Measurements from ENCODE around the gene CBFA2T3.
"Not testable (repeated sequence)": the region's sequence is repeated elsewhere in the genome, so short reads cannot be mapped to it uniquely, and the experiment has no call there.

Gene CBFA2T3

DNA sequence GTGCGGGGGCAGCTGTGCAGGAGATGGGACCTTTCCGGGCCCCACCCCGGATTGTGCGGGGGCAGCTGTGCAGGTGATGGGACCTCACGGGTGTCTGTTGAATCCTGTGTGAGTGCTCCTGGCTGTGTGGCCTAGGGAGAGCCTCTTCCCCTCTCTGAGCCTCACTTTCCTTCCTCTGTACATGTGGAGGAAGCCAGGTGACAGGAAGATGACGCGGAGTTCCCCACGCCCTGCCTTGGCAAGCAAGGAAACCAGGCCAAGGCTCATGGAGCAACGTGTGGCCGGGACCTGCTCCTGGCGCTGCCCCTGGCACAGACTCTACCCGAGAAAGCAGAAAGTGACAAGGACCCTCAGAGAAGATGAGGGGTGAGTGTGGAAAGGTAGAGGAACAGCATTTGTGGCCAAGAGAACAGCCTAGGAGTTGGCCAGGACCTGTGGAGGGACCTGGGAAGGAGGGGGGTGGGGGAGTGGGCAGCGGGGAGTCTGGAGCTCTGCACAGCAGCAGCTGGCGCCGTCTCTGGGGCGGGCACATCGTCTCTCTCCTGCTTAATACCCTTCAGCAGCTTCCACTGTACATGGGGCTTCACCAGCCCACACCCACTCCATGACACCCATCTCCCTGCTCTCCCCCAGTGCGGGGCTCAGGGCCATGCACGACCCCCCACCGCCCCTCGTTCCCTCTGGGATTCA lies 72.2 kb downstream of the CBFA2T3 start:
- no peak for DNase-seq

DNA sequence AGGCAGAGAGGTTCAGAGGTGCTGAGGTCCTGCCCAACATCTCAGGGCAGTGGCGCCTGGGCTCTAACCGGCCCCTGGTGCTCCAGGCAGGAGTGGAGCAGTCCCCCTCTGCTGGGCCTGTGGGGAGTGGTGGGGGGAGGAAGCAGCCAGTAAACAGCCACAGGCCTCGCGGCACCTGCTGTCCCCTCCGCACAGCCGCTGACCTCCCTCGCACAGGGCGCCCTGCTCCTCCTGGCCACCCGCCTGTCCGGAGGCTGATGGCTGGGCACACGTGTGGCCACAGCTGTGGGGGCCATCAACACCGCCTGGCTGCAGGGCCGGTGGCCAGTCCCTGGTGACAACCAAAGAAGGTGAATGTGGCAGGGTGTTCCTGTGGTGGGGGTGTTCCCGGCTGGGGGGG lies 73.7 kb downstream of the CBFA2T3 start:
- no peak for DNase-seq

GRCh38 chr16:88902744-88903143 lies 74.3 kb downstream of the CBFA2T3 start:
- DNase-seq = no peak

GRCh38 chr16:88901718-88902337 lies 75.2 kb downstream of the CBFA2T3 start:
- no peak for DNase-seq

- DNase-seq = no peak
Measured at GRCh38 chr16:88900662-88901052, 76.3 kb downstream of the CBFA2T3 start.

GRCh38 chr16:88899901-88900661 lies 76.9 kb downstream of the CBFA2T3 start:
- no peak for DNase-seq

- no peak for DNase-seq
Measured at GRCh38 chr16:88897696-88898425, 79.1 kb downstream of the CBFA2T3 start.

DNA sequence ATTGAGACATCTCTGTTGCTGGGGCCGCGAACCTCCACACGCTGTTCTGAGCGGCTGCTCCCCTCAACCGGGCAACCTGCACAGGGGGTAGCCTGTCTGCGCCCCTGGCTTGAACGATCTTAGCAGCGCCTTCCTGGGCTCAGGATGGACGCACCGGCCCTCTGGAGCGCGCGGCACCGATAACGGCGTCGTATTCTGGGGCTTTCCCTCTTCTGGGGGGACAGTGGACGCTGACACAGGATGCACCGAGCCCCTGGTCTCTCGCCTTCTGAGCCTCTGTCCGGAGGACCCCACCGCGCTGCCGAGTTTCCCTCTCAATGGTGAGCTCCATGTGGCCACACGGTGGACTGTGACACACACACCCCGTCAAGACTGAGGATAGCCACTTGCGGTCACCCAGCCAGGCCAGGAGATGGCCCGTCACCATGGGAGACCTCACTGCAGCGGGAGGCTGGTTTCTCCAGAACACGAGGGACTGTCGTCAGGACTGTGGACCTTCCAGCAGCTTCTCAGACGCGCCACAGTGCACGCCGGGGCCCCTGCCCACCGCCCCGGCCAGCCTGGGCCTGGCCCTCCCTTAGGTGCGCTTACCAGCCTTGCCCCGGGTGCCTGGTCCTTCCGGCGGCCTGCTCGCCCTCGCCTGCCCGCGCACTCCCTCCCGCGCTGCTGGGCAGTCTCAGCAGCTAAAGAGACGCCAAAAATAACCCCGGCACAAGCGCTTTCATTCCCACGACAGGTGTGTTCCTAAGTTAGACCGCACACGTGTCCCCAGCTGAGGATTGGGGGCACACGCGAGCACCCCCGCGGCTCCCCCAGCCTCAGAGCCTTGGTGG lies 80.6 kb downstream of the CBFA2T3 start:
- DNase-seq = no peak

DNA sequence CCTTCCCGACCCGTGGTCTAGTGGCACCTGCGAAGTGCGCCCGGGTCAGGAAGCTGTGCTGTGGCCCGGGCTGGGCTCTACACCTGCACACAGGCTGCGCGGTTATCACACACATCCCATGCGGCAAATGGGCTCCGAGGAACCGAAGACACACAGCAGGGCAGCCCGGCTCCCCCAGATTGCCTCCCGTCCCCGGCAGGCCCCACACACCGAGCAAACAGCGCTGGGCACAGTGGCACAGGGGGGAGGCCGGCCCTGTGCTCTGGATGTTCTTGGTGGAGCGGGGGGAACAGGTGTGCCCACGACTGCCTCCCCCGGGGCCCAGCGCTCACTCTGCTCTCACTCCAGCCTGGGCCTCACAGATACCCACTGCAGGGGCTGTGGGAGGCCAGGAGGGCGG lies 81.7 kb downstream of the CBFA2T3 start:
- DNase-seq = no peak

DNA sequence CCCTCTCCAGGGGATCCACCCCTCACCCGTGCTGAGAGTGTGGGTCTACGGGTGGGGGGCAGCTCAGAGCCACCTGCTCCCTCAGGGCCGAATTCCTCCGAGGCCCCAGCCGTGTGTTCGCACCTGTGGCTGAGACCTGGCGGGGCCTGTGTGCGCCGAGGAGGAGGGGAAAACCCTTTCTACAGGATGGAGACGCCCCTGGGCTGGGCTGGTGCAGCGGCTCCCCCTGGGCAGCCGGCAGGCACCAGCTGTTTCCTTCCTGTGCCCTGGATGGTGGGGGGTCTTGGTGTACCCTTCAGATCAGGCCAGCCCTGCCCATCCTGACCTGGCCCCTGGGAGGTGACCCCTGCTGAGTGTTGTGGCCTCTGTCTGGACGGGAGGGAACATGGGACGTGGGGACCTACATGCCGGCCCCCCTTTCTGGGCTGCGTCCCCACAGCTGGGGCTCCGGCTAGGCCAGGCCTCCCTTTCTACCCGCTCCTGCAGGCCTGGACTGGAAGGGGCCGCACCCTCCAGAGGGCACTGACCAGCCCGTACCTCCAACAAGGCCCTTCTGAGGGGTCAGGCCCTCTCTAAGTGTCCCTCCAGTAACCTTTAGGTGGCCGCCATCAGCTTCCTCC lies 82.2 kb downstream of the CBFA2T3 start:
- DNase-seq = no peak

- DNase-seq = not testable (repeated sequence)
Measured at GRCh38 chr16:88894266-88894665, 82.7 kb downstream of the CBFA2T3 start.

GRCh38 chr16:88893127-88893968 lies 83.7 kb downstream of the CBFA2T3 start:
- DNase-seq = no peak

DNA sequence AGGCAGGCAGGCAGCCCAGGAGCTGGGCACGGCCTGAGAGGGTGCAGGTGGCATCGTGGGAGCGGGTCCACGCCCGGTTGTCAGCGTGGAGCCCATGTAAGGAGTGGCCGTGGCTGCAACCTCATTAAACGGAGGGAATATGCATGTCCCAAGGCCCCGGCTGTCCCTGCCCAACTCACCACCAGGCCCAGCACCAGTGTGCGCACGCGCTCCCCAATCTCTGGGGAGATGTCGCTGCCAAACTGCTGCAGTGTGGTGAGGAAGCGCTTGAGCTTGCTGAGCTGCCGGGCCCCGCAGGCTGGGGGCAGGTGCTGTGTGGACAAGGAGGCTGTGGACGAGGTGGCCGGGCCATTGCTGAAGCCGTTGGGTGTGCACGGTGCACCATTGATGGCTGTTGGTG lies 84.9 kb downstream of the CBFA2T3 start:
- no peak for DNase-seq

GRCh38 chr16:88891083-88891482 lies 85.9 kb downstream of the CBFA2T3 start:
- no peak for DNase-seq

GRCh38 chr16:88889702-88890352 lies 87.2 kb downstream of the CBFA2T3 start:
- not testable (repeated sequence) for DNase-seq

- no peak for DNase-seq
Measured at GRCh38 chr16:88888461-88889387, 88.3 kb downstream of the CBFA2T3 start.

DNA sequence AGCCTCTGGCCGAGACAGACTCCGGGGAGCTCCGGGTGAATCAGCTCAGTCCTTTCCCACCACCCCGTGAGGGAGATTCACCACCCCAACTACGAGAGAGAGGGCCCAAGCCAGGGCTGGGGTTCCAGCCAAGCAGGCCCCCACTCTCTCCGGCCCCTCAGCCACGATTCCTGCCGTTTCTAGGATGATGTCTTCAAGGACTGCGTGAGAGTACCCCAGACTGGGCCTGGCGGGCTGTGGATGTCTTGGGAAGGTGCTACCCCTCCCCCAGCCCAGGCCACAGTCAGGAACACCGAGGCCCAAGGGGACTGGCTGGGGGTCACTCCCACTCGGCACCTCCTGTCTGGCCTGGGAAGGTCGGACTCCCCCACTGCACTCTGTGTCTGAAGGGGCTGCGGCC lies 89.0 kb downstream of the CBFA2T3 start:
- no peak for DNase-seq

GRCh38 chr16:88886845-88887521 lies 90.0 kb downstream of the CBFA2T3 start:
- DNase-seq = no peak

GRCh38 chr16:88886420-88886844 lies 90.6 kb downstream of the CBFA2T3 start:
- DNase-seq = no peak

All from NCI-H510A treated with DMSO at 0.1 percent for 48 hours (cell line).